ENCODE results near the gene GOLPH3.

Gene GOLPH3

DNA sequence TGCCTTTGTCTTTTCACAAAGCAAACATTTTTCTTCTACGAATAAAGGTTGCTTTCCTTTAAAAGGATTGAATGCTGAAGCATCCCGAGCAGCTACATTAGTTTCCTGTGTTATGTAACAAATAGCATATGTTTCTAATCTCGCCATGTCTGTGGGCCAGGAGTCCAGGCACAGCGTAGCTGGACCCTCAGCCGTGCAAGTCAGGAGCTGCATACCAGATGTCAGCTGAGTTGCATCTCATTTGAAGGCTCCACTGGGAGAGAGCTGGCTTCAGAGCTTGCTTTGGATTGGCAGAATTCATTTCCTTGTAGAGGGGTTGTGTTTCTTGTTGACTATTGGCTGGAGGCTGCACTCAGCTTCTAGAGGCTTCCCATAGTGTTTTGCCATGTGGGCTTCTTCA lies 16.0 kb upstream of the GOLPH3 start:
- H3K4me2 ChIP-seq (ENCODE audit: low read depth, low read length, poor library complexity, severe bottlenecking), result no peak overlapping the region
- no peaks in the 10 kb centered on the region for H3K9me2 ChIP-seq (replicated peaks; ENCODE audit: low read depth, low read length)
- H3K9ac ChIP-seq (ENCODE audit: low read depth, low read length, poor library complexity, severe bottlenecking), result no peak overlapping the region
- H3K4me1 ChIP-seq (ENCODE audit: insufficient read depth, low read length, poor library complexity, severe bottlenecking), result no peaks in the 10 kb centered on the region
- H3F3A ChIP-seq (ENCODE audit: low read depth), result no peaks in the 10 kb centered on the region
- H4K20me1 ChIP-seq (ENCODE audit: insufficient read depth, low read length, poor library complexity, severe bottlenecking), result no peaks in the 10 kb centered on the region
- no peak overlapping the region for H2AFZ ChIP-seq (ENCODE audit: low read length)
- no peak for TF ChIP-seq EZH2phosphoT487 (IDR thresholded peaks at IDR 0.05; ENCODE audit: borderline replicate concordance)
- TF ChIP-seq, protein P1, sequence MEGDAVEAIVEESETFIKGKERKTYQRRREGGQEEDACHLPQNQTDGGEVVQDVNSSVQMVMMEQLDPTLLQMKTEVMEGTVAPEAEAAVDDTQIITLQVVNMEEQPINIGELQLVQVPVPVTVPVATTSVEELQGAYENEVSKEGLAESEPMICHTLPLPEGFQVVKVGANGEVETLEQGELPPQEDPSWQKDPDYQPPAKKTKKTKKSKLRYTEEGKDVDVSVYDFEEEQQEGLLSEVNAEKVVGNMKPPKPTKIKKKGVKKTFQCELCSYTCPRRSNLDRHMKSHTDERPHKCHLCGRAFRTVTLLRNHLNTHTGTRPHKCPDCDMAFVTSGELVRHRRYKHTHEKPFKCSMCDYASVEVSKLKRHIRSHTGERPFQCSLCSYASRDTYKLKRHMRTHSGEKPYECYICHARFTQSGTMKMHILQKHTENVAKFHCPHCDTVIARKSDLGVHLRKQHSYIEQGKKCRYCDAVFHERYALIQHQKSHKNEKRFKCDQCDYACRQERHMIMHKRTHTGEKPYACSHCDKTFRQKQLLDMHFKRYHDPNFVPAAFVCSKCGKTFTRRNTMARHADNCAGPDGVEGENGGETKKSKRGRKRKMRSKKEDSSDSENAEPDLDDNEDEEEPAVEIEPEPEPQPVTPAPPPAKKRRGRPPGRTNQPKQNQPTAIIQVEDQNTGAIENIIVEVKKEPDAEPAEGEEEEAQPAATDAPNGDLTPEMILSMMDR (conservative IDR thresholded peaks at IDR 0.05; ENCODE audit: low read length), result no peak
- peaks cover 4% of the 10 kb centered on the region for H3K9me3 ChIP-seq (ENCODE audit: insufficient read depth, low read depth, low read length)
- no peaks in the 10 kb centered on the region for H3K36me3 ChIP-seq (ENCODE audit: insufficient read depth, low read length)
- H3K79me2 ChIP-seq (ENCODE audit: insufficient read depth, low read length), result no peaks in the 10 kb centered on the region
- no peaks in the 10 kb centered on the region for H3K27me3 ChIP-seq (ENCODE audit: insufficient read depth, low read length, poor library complexity, severe bottlenecking)
- H3K4me3 ChIP-seq (ENCODE audit: low read length, poor library complexity, severe bottlenecking), result no peak overlapping the region

DNA sequence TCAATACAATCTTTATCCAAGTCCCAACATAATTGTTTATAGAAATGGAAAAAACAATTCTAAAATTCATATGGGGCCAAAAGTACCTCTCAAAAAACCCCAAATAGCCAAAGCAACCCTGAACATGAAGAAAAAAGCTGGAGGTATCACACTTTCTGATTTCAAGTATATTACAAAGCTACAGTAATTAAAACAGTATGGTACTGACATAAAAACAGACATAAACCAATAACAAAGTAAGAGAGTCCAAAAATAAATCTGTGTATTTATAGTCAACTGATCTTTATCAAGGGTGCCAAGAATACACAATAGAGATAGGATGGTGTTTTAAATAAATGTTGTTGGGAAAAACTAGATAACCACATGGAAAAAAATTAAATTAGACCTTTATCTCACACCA lies 13.6 kb upstream of the GOLPH3 start:
- H3K4me3 ChIP-seq (ENCODE audit: low read length, poor library complexity, severe bottlenecking), result no peak overlapping the region
- H2AFZ ChIP-seq (ENCODE audit: low read length), result no peak overlapping the region
- no peaks in the 10 kb centered on the region for H3K4me1 ChIP-seq (ENCODE audit: insufficient read depth, low read length, poor library complexity, severe bottlenecking)
- H3K27me3 ChIP-seq (ENCODE audit: insufficient read depth, low read length, poor library complexity, severe bottlenecking), result no peaks in the 10 kb centered on the region
- H3K79me2 ChIP-seq (ENCODE audit: insufficient read depth, low read length), result no peaks in the 10 kb centered on the region
- no peak overlapping the region for H3K4me2 ChIP-seq (ENCODE audit: low read depth, low read length, poor library complexity, severe bottlenecking)
- TF ChIP-seq, protein P1 (conservative IDR thresholded peaks at IDR 0.05; ENCODE audit: low read length), result no peak
- TF ChIP-seq EZH2phosphoT487 (IDR thresholded peaks at IDR 0.05; ENCODE audit: borderline replicate concordance), result no peak
- H3K9me2 ChIP-seq (replicated peaks; ENCODE audit: low read depth, low read length), result no peaks in the 10 kb centered on the region
- no peaks in the 10 kb centered on the region for H4K20me1 ChIP-seq (ENCODE audit: insufficient read depth, low read length, poor library complexity, severe bottlenecking)
- H3K36me3 ChIP-seq (ENCODE audit: insufficient read depth, low read length), result no peaks in the 10 kb centered on the region
- no peak overlapping the region for H3K9ac ChIP-seq (ENCODE audit: low read depth, low read length, poor library complexity, severe bottlenecking)
- H3K9me3 ChIP-seq (ENCODE audit: insufficient read depth, low read depth, low read length), result peaks cover 4% of the 10 kb centered on the region
- H3F3A ChIP-seq (ENCODE audit: low read depth), result no peaks in the 10 kb centered on the region

DNA sequence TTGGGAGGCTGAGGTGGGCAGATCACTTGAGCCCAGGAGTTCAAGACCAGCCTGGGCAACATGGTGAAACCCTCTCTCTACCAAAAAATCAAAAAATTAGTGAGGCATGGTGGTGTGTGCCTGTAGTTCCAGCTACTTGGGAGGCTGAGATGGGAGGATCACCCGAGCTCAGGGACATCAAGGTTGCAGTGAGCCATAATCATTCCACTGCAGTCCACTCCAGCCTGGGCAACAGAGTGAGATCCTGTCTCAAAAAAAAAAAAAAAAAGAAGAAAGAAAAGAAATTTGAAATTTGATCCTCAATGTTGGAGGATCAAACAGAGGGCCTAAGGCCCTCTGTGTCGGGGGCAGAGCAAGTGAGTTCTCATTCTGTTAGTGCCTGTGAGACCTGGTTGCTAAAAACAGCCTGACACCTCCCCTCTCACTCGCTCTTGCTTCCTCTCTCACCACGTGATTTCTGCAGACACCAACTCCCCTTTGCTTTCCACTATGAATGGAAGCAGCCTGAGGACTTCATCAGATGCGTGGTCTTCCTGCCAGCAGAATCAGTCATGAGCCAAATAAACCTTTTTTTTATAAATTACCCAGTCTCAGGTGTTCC lies 8.4 kb upstream of the GOLPH3 start:
- H3F3A ChIP-seq (ENCODE audit: low read depth), result no peaks in the 10 kb centered on the region
- no peak overlapping the region for H3K4me3 ChIP-seq (ENCODE audit: low read length, poor library complexity, severe bottlenecking)
- no peaks in the 10 kb centered on the region for H3K27me3 ChIP-seq (ENCODE audit: insufficient read depth, low read length, poor library complexity, severe bottlenecking)
- peaks cover 1% of the 10 kb centered on the region for H3K9me3 ChIP-seq (ENCODE audit: insufficient read depth, low read depth, low read length)
- H3K4me1 ChIP-seq (ENCODE audit: insufficient read depth, low read length, poor library complexity, severe bottlenecking), result no peaks in the 10 kb centered on the region
- no peaks in the 10 kb centered on the region for H3K36me3 ChIP-seq (ENCODE audit: insufficient read depth, low read length)
- no peak for TF ChIP-seq EZH2phosphoT487 (IDR thresholded peaks at IDR 0.05; ENCODE audit: borderline replicate concordance)
- TF ChIP-seq, protein P1 (conservative IDR thresholded peaks at IDR 0.05; ENCODE audit: low read length), result no peak
- no peaks in the 10 kb centered on the region for H3K9me2 ChIP-seq (replicated peaks; ENCODE audit: low read depth, low read length)
- no peaks in the 10 kb centered on the region for H4K20me1 ChIP-seq (ENCODE audit: insufficient read depth, low read length, poor library complexity, severe bottlenecking)
- H2AFZ ChIP-seq (ENCODE audit: low read length), result no peak overlapping the region
- H3K79me2 ChIP-seq (ENCODE audit: insufficient read depth, low read length), result no peaks in the 10 kb centered on the region
- no peak overlapping the region for H3K9ac ChIP-seq (ENCODE audit: low read depth, low read length, poor library complexity, severe bottlenecking)
- no peak overlapping the region for H3K4me2 ChIP-seq (ENCODE audit: low read depth, low read length, poor library complexity, severe bottlenecking)

All from Loucy (cell line).